ENCODE measurements around the gene GUCY2D. TPM values are rescaled to one million over a fixed set of nuclear protein-coding genes. Genes with fewer than 3 reads are reported as not detected.

GUCY2D gene
- total and polyA plus RNA-seq, 7 donors, result not detected

- Histone ChIP-seq H3K36me3 (ENCODE audit: insufficient read depth in 1 of 2, low read depth in 1 of 2) (no peaks in the 10 kb centered on the region), H3K4me1 (peaks cover 11% of the 10 kb centered on the region), H3K27ac (peak overlapping the region; percentile 28), H3K9me3 (peaks cover 11% of the 10 kb centered on the region), H3K4me3 (no peak overlapping the region), H3K27me3 (ENCODE audit: insufficient read depth in 3 of 3, low read length in 2 of 3) (no peaks in the 10 kb centered on the region)
- ATAC-seq, result peak; percentile 76 to 100 (median 98)
- intact Hi-C loops (cut with DNase I), result no loop called here
- WGBS, 3 donors, result 76 to 92% (median 82%) methylated on average over 8 of the region's 8 CpGs
- peak in 1 of 2 donors; percentile 64 for DNase-seq
- TF ChIP-seq CTCF (IDR thresholded peaks at IDR 0.05), result no peak
Observed at GRCh38 chr17:7972131-7972785, 30.2 kb upstream of the GUCY2D start.

- Histone ChIP-seq H3K4me1 (peaks cover 11% of the 10 kb centered on the region), H3K27me3 (ENCODE audit: insufficient read depth in 3 of 3, low read length in 2 of 3) (no peaks in the 10 kb centered on the region), H3K27ac (no peak overlapping the region), H3K4me3 (no peak overlapping the region), H3K9me3 (peaks cover 11% of the 10 kb centered on the region), H3K36me3 (ENCODE audit: insufficient read depth in 1 of 2, low read depth in 1 of 2) (no peaks in the 10 kb centered on the region)
- DNase-seq, result no peak
- no peak for TF ChIP-seq CTCF (IDR thresholded peaks at IDR 0.05)
- ATAC-seq, result no peak
- intact Hi-C loops (cut with DNase I), result no loop called here
Observed at GRCh38 chr17:7974638-7975131, 27.7 kb upstream of the GUCY2D start.

GRCh38 chr17:7977039-7977438 lies 25.4 kb upstream of the GUCY2D start:
- no peak for DNase-seq
- intact Hi-C loops (cut with DNase I), result no loop called here
- H3K9me3 ChIP-seq, result peaks cover 11% of the 10 kb centered on the region
- WGBS, 3 donors, result 90 to 91% (median 91%) methylated on average over 4 of the region's 4 CpGs
- peaks cover 6% of the 10 kb centered on the region for H3K4me1 ChIP-seq
- no peaks in the 10 kb centered on the region for H3K36me3 ChIP-seq (ENCODE audit: insufficient read depth in 1 of 2, low read depth in 1 of 2)
- no peak overlapping the region for H3K4me3 ChIP-seq
- no peak for ATAC-seq
- TF ChIP-seq CTCF (IDR thresholded peaks at IDR 0.05), result no peak
- H3K27me3 ChIP-seq (ENCODE audit: insufficient read depth in 3 of 3, low read length in 2 of 3), result peaks cover 0 to 3% (median 0%) of the 10 kb centered on the region in 3 donors
- no peak overlapping the region for H3K27ac ChIP-seq

GRCh38 chr17:7977805-7978204 lies 24.6 kb upstream of the GUCY2D start:
- no peaks in the 10 kb centered on the region for H3K36me3 ChIP-seq (ENCODE audit: insufficient read depth in 1 of 2, low read depth in 1 of 2)
- no peak for TF ChIP-seq CTCF (IDR thresholded peaks at IDR 0.05)
- peaks cover 0 to 3% (median 0%) of the 10 kb centered on the region in 3 donors for H3K27me3 ChIP-seq (ENCODE audit: insufficient read depth in 3 of 3, low read length in 2 of 3)
- no peak overlapping the region for H3K27ac ChIP-seq
- ATAC-seq (no peak), DNase-seq (no peak)
- peaks cover 3% of the 10 kb centered on the region for H3K4me1 ChIP-seq
- 87 to 92% (median 89%) methylated on average over 5 of the region's 5 CpGs for WGBS, 3 donors
- intact Hi-C loops (cut with DNase I), result no loop called here
- peaks cover 11% of the 10 kb centered on the region for H3K9me3 ChIP-seq
- H3K4me3 ChIP-seq, result no peak overlapping the region

GRCh38 chr17:7982173-7982572 lies 20.2 kb upstream of the GUCY2D start:
- no peaks in the 10 kb centered on the region for H3K36me3 ChIP-seq (ENCODE audit: insufficient read depth in 1 of 2, low read depth in 1 of 2)
- peaks cover 0 to 3% (median 0%) of the 10 kb centered on the region in 3 donors for H3K27me3 ChIP-seq (ENCODE audit: insufficient read depth in 3 of 3, low read length in 2 of 3)
- no peak overlapping the region for H3K27ac ChIP-seq
- no peak for TF ChIP-seq CTCF (IDR thresholded peaks at IDR 0.05)
- H3K4me3 ChIP-seq, result no peak overlapping the region
- 72 to 82% (median 82%) methylated on average over 7 of the region's 7 CpGs for WGBS, 3 donors
- intact Hi-C loops (cut with DNase I), result no loop called here
- ATAC-seq, result no peak
- H3K9me3 ChIP-seq, result no peaks in the 10 kb centered on the region
- no peak for DNase-seq
- no peaks in the 10 kb centered on the region for H3K4me1 ChIP-seq

Data from psoas muscle (tissue), 8 donors.